HG02885 (cell line): ENCODE measurements around the gene P3H4.
A peak's percentile ranks its signal among the peaks of the same experiment; 100 is the strongest.
"Not testable (repeated sequence)": the region's sequence is repeated elsewhere in the genome, so short reads cannot be mapped to it uniquely, and the experiment has no call there.

Experiments used
- ATAC-seq: cut with Tn5 transposase; IDR thresholded peaks from one replicate; pipeline ENCODE4 v1.9.1; 2021; ENCODE audit warnings: mild to moderate bottlenecking; ENCODE audit not compliant: unreplicated experiment, poor library complexity

P3H4 gene

GRCh38 chr17:41796121-41796895 lies 15.4 kb downstream of the P3H4 start:
- no peak for ATAC-seq

- ATAC-seq: no peak
Observed at GRCh38 chr17:41794540-41794975, 17.2 kb downstream of the P3H4 start.

GRCh38 chr17:41793784-41794539 lies 17.8 kb downstream of the P3H4 start:
- ATAC-seq: no peak

GRCh38 chr17:41792845-41793783 lies 18.6 kb downstream of the P3H4 start:
- ATAC-seq: no peak

DNA sequence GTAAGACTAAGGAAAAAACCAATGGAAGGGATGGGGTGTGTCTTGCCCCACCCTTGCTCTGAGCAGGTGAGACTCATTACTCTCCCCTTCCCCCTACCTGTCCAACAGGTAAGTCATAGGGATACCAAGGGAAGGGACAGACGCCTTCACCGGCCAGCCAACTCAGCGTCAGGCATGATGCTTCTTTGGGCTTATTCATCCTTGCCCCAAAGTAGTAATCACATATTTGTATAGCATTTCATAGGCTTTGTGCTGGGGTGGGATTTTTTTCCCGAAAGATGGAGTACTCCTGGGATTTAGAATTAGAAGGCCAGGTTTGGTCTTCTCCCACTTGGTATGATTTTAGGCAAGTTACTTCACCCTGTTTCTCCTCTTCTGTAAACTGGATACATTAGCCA lies 24.7 kb downstream of the P3H4 start:
- ATAC-seq: no peak

DNA sequence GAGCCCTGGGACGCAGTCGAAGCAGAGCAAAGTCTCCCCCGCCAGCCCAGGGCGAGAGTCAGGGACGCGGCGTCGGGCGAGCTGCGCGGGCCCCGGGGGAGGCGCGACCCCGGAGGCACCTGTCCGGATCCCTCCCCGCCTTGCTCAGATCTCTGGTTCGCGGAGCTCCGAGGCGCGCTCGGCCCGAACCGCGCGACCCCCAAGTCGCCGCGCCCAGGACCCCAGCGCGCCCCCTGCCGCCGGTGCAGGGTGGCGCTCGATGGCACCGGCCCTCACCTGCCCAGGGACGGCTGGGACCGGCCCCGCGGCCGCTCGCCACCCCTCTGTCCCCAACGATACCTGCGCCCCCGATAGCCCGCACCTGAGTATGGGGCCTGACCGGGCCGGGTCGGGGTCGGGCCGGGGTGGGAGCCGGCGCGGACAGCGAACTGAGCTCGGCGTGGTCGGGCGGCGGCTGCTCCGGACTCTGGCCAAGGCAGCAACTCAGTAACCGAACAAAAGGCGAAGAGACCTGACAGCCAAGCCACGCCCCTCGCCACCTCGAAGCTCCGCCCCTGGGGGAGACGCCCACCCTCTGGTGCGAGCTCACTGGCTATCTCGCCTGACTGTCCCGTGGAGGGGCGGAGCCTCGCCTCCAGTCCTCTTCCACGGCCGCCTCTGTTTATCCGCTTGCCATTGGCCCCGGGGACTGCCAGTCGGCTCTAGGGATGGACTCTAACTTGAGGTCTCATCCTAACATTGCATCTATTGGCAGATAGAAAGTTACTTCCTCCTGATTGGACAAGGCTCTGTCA lies 25.3 kb downstream of the P3H4 start, which contains the start of gene JUP:
Gene JUP (minus strand): TSS at position 485 of the 794 bp plus-strand sequence. CDS start 14,857 bp downstream, outside the sequence.
- ATAC-seq: peak; percentile 87

DNA sequence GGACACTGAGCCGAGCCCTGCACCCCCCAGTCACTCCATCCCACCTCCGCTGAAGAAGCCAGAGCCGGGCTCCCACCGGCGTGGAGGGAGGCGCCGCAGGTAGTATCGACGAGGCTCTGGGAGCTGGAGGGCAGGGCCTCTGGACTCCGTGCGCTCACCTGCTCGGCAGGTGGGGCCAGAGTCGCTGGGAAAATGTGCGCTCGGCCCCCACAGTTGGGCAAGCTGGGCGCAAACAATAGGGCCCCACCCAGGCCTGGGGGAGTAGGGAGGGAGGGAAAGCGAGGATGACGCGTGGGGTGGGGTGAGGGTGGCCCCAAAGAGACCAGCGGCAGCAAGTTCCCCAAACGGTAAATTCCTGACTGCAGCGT lies 25.9 kb downstream of the P3H4 start:
- ATAC-seq: no peak

DNA sequence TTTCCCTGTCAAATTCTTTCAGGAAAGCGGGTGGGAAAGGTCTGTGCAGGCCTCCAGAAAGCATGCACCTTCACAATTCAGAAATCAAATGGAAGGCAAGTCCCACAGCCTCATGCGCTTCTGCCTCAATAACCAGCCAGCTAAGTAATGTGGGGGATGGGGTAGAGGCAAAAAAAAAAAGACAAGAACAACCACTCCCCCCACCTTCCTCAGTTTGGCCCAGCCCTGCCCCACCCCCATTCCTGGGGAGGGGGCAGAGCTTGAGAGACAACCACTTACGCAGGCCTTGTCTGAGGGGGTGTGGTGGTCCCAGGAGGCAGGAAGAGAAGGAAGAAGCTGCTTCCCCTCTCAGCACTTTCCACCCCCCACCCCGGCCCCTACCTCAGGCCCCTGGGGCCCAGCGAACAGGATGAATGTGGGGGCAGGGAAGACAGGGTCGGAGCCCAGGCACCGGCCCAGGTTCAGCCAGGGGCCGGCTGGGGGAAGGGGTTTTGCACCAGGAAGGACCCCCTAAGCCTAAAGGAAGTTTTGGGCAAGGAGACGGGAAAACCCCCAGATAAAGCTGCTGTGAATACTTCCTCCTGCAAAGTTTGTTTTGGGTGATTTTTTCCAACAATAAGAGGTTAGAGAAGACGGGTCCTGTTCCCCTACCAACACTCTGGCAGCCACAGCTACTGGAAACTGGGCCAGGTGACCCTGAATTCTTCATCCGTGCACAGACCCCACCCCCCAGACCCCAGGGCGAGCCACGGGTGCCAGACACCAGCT lies 26.5 kb downstream of the P3H4 start:
- no peak for ATAC-seq

- no peak for ATAC-seq
Observed at GRCh38 chr17:41784207-41784744, 27.5 kb downstream of the P3H4 start.

DNA sequence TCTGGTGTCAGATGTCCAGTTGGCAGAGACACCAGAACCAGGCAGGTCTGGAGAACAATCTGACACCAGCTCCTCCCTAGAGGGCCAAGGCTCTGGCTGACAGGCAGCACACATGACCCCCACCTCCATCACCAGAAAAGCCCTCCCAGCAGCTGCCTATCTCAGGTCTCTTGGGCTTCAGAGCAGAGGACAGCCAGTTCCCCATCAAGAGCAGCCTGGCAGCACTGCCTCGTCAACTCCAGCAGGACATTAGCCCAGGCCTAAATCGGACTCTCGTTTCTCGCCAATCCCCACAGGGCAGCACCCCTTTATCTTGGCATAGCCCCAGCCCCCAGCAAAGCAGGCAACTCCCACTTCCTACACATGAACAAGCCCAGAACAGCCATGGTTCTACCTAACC lies 29.6 kb downstream of the P3H4 start:
- no peak for ATAC-seq

GRCh38 chr17:41781404-41782110 lies 30.2 kb downstream of the P3H4 start:
- ATAC-seq: no peak

DNA sequence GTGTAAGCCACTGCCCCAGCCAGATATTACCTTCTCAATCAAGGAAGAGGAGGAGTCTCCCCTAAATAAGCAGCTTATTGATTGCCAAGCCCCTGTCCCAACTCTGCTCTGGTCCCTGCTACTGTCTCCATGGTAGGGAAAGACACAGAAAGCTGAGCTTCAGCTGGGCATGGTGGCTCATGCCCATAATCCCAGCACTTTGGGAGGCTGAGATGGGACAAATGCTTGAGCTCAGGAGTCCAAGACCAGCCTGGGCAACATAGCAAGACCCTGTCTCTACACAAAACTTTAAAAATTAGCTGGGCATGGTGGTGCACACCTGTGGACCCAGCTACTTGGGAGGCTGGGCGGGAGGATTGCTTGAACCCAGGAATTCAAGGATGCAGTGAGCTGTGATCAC lies 31.8 kb downstream of the P3H4 start:
- ATAC-seq: no peak

- no peak for ATAC-seq
Observed at GRCh38 chr17:41777574-41778188, 34.1 kb downstream of the P3H4 start.

DNA sequence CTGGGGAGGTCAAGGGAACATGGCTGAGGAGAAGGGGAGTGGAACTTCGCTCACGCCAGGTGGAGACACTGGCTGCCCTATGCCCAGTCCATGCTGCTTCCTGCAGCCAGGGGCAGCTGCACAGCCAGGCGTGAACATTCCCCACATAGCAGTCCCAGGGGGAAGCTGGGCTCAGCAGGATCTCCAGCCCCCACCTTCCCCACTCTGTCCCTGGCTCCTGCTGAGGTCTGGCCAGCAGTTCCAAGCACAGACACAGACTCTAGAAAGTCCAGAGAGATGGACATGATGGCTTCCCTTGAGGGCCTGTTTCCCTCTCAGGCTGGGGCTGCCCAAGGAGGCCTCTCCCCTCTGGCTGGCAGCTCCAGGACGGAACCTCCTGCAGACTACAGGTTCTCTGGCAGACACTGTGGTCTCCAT lies 34.6 kb downstream of the P3H4 start:
- ATAC-seq: no peak

DNA sequence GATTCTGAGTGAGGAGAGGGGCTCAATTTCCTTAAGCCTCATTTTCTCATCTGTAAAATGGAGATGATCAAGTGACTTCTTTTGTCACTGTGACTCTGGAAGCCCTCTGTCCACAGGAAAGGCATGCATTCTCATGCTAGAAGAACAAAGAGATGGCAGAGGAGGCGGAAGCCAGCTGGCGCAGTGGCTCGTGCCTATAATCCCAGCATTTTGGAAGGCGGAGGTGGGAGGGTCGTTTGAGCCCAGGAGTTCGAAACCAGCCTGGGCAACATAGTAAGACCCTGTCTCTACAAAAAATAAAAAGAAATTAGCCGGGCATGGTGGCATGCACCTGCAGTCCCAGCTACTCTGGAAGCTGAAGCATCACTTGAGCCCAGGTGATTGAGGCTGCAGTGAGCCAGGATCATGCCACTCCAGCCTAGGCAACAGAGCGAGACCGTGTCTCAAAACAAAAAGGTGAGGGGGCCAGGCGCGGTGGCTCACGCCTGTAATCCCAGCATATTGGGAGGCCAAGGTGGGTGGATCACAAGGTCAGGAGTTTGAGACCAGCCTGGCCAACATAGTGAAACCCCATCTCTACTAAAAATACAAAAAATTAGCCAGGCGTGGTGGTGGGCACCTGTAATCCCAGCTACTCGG lies 35.4 kb downstream of the P3H4 start:
- ATAC-seq: not testable (repeated sequence)

- no peak for ATAC-seq
Observed at GRCh38 chr17:41775394-41776226, 36.1 kb downstream of the P3H4 start.
